CD14-positive monocyte (primary cell): Measurements from ENCODE around the gene PHB1. TPM values are rescaled to one million over a fixed set of nuclear protein-coding genes. Genes with fewer than 3 reads are reported as not detected.
A peak's percentile ranks its signal among the peaks of the same experiment; 100 is the strongest.

Experiments
- DNase-seq, 3 donors: peaks; one replicate each; pipeline ENCODE4 v3.0.0-alpha.2; 2011 to 2022
- H2AFZ ChIP-seq: 2 replicates; pipeline ENCODE4 v1.6.0; 2012; ENCODE audit warnings: mild to moderate bottlenecking, low read depth, low read length, inconsistent platforms; ENCODE audit not compliant: insufficient read depth, poor library complexity, severe bottlenecking
- H3K27ac ChIP-seq, 2 donors: 1 replicate in 1 of 2; 2 replicates in 1 of 2; pipeline ENCODE4 v1.5.1; 2012 to 2013; ENCODE audit warnings: low read length in 2 of 2, control low read depth in 1 of 2, inconsistent platforms in 1 of 2, low read depth in 1 of 2, mild to moderate bottlenecking in 1 of 2
- H3K27me3 ChIP-seq, 2 donors: one replicate each; pipeline versions ENCODE4 v1.6.0 to v1.6.1; 2011 to 2013; ENCODE audit warnings: low read length in 2 of 2; ENCODE audit not compliant: control insufficient read depth in 2 of 2, insufficient read depth in 2 of 2
- H3K36me3 ChIP-seq, 2 donors: replicated peaks in 1 of 2; 1 replicate in 1 of 2; 2 replicates in 1 of 2; pipeline versions ENCODE4 v1.5.1 to v1.6.1; 2012 to 2013; ENCODE audit warnings: low read length in 2 of 2, control low read depth in 1 of 2, inconsistent platforms in 1 of 2, mild to moderate bottlenecking in 1 of 2; ENCODE audit not compliant: insufficient read depth in 2 of 2, control insufficient read depth in 1 of 2
- H3K4me1 ChIP-seq, 2 donors: 1 replicate in 1 of 2; 2 replicates in 1 of 2; pipeline versions ENCODE4 v1.5.1 to v1.6.1; 2012 to 2013; ENCODE audit warnings: low read length in 2 of 2, control low read depth in 1 of 2, inconsistent platforms in 1 of 2, mild to moderate bottlenecking in 1 of 2, moderate library complexity in 1 of 2; ENCODE audit not compliant: insufficient read depth in 2 of 2, control insufficient read depth in 1 of 2
- H3K4me2 ChIP-seq: replicated peaks from 2 replicates; pipeline ENCODE3; 2012; ENCODE audit warnings: low read length, moderate library complexity, mild to moderate bottlenecking; ENCODE audit not compliant: poor library complexity, severe bottlenecking; ENCODE audit errors: extremely low read depth
- H3K4me3 ChIP-seq, 3 experiments: fragments of 200-600 bp in 1 of 3; sonication (generic) in 1 of 3; replicated peaks in 1 of 3; 1 replicate in 2 of 3; 2 replicates in 1 of 3; pipeline ENCODE4 v1.5.1; 2011 to 2013; ENCODE audit warnings: low read length in 3 of 3, mild to moderate bottlenecking in 3 of 3, control low read depth in 2 of 3, low read depth in 2 of 3, inconsistent platforms in 1 of 3, moderate library complexity in 1 of 3
- H3K79me2 ChIP-seq: 2 replicates; pipeline ENCODE4 v1.6.0; 2012; ENCODE audit warnings: mild to moderate bottlenecking, control low read depth, inconsistent platforms, low read length, moderate library complexity; ENCODE audit not compliant: insufficient read depth
- H3K9ac ChIP-seq: 2 replicates; pipeline ENCODE4 v1.6.0; 2017; ENCODE audit warnings: low read length, mild to moderate bottlenecking; ENCODE audit not compliant: insufficient read depth, poor library complexity, severe bottlenecking
- H3K9me3 ChIP-seq, 2 donors: replicated peaks in 1 of 2; 1 replicate in 1 of 2; 2 replicates in 1 of 2; pipeline versions ENCODE4 v1.5.1 to v1.6.1; 2012 to 2013; ENCODE audit warnings: low read length in 2 of 2, control low read depth in 1 of 2; ENCODE audit not compliant: control insufficient read depth in 1 of 2, insufficient read depth in 1 of 2
- H4K20me1 ChIP-seq: 2 replicates; pipeline ENCODE4 v1.6.0; 2012; ENCODE audit warnings: mild to moderate bottlenecking, low read length, control low read depth, moderate library complexity; ENCODE audit not compliant: insufficient read depth
- H3K27ac Mint-ChIP-seq, 7 donors: one replicate each; pipeline ENCODE4 v1.8.0; 2020; ENCODE audit warnings: mild to moderate bottlenecking in 7 of 7, mixed read lengths in 7 of 7, moderate library complexity in 6 of 7, inconsistent platforms in 2 of 7
- H3K27me3 Mint-ChIP-seq, 3 donors: one replicate each; pipeline ENCODE4 v1.8.0; 2021 to 2022; ENCODE audit warnings: low read depth in 3 of 3, mild to moderate bottlenecking in 3 of 3, mixed read lengths in 3 of 3, moderate library complexity in 3 of 3, inconsistent platforms in 1 of 3
- H3K36me3 Mint-ChIP-seq, 2 donors: one replicate each; pipeline ENCODE4 v1.8.0; 2020; ENCODE audit warnings: mixed read lengths in 2 of 2, inconsistent platforms in 1 of 2, mild to moderate bottlenecking in 1 of 2
- H3K4me1 Mint-ChIP-seq: one replicate; pipeline ENCODE4 v1.8.0; 2020; ENCODE audit warnings: mild to moderate bottlenecking, mixed read lengths
- H3K4me3 Mint-ChIP-seq, 2 donors: one replicate each; pipeline ENCODE4 v1.8.0; 2020; ENCODE audit warnings: mild to moderate bottlenecking in 2 of 2, mixed read lengths in 2 of 2, moderate library complexity in 1 of 2
- H3K9me3 Mint-ChIP-seq, 7 donors: one replicate each; pipeline ENCODE4 v1.8.0; 2020 to 2022; ENCODE audit warnings: mixed read lengths in 7 of 7, mild to moderate bottlenecking in 6 of 7, moderate library complexity in 6 of 7, inconsistent platforms in 2 of 7
- WGBS: methylation state at CpG from one replicate; pipeline ENCODE4 v1.1.5; 2013; ENCODE audit warnings: missing lambda C conversion rate; ENCODE audit not compliant: insufficient coverage; 5-methylcytosine and 5-hydroxymethylcytosine counted together
- intact Hi-C, 2 donors: fragments of 100-400 bp; cut with micrococcal nuclease; formaldehyde crosslinking; loops; one replicate each; pipeline versions ENCODE4 v1.15.0 to v1.15.1; 2023
- polyA plus RNA-seq, 3 donors: library from polyadenylated mRNA; depleted of rRNA in 1 of 3; unstranded in 2 of 3; stranded (reverse) in 1 of 3; fragments of 300-500 nt in 2 of 3; fragments of >200 nt in 1 of 3; fragmentation: Illumina TruSeq in 2 of 3; gene quantifications; 1 replicate in 2 of 3; 2 replicates in 1 of 3; pipeline ENCODE4 v1.2.3, GENCODE V29; 2012 to 2021
- TF ChIP-seq, protein P1 (sequence below): fragments of 200-600 bp; IDR thresholded peaks from one replicate; pipeline ENCODE4 v1.8.0; 2022; ENCODE audit warnings: antibody characterized with exemption, mild to moderate bottlenecking

Gene PHB1
- polyA plus RNA-seq, 3 donors, result 57.1 to 89.2 (median 83.9) TPM

DNA sequence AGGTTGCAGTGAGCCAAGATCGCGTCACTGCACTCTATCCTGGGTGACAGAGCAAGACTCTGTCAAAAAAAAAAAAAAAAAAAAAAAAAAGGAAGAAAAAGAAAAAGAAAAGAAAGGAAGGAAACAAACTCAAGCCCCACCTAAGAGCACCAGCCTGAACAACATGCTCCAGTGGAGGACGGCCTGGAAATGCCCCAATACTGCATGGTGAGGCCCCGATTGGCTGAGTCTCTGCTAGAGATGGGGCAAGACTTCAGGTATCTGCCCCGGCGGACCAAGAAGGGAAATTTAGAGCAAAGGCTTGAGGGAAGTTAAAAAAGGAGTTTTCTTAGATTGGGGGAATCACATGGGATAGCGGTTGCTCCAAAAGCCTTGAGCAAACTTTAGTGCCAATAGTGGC lies 42.3 kb downstream of the PHB1 start:
- WGBS, result no CpG with 5 or more reads among the region's 7 CpGs
- H3K4me1 Mint-ChIP-seq, result peaks cover 36% of the 10 kb centered on the region
- Histone ChIP-seq H3K27ac (no peak overlapping the region), H4K20me1 (no peaks in the 10 kb centered on the region), H3K4me3 (no peak overlapping the region), H3K4me2 (no peak overlapping the region), H3K27me3 (no peaks in the 10 kb centered on the region), H3K9ac (no peak overlapping the region), H3K4me1 (peaks cover 29 to 43% of the 10 kb centered on the region in 2 donors), H3K9me3 (no peaks in the 10 kb centered on the region), H3K36me3 (no peaks in the 10 kb centered on the region), H3K79me2 (no peaks in the 10 kb centered on the region), H2AFZ (no peak overlapping the region)
- TF ChIP-seq, protein P1, sequence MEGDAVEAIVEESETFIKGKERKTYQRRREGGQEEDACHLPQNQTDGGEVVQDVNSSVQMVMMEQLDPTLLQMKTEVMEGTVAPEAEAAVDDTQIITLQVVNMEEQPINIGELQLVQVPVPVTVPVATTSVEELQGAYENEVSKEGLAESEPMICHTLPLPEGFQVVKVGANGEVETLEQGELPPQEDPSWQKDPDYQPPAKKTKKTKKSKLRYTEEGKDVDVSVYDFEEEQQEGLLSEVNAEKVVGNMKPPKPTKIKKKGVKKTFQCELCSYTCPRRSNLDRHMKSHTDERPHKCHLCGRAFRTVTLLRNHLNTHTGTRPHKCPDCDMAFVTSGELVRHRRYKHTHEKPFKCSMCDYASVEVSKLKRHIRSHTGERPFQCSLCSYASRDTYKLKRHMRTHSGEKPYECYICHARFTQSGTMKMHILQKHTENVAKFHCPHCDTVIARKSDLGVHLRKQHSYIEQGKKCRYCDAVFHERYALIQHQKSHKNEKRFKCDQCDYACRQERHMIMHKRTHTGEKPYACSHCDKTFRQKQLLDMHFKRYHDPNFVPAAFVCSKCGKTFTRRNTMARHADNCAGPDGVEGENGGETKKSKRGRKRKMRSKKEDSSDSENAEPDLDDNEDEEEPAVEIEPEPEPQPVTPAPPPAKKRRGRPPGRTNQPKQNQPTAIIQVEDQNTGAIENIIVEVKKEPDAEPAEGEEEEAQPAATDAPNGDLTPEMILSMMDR, result no peak
- H3K27me3 Mint-ChIP-seq, result no peaks in the 10 kb centered on the region
- H3K36me3 Mint-ChIP-seq, result peaks cover 4 to 7% of the 10 kb centered on the region in 2 donors
- no peak overlapping the region for H3K4me3 Mint-ChIP-seq
- H3K27ac Mint-ChIP-seq, result peak overlapping the region in 2 of 7 donors; percentile 59 to 76
- intact Hi-C loops, result no loop called here
- no peak for DNase-seq
- no peaks in the 10 kb centered on the region for H3K9me3 Mint-ChIP-seq

DNA sequence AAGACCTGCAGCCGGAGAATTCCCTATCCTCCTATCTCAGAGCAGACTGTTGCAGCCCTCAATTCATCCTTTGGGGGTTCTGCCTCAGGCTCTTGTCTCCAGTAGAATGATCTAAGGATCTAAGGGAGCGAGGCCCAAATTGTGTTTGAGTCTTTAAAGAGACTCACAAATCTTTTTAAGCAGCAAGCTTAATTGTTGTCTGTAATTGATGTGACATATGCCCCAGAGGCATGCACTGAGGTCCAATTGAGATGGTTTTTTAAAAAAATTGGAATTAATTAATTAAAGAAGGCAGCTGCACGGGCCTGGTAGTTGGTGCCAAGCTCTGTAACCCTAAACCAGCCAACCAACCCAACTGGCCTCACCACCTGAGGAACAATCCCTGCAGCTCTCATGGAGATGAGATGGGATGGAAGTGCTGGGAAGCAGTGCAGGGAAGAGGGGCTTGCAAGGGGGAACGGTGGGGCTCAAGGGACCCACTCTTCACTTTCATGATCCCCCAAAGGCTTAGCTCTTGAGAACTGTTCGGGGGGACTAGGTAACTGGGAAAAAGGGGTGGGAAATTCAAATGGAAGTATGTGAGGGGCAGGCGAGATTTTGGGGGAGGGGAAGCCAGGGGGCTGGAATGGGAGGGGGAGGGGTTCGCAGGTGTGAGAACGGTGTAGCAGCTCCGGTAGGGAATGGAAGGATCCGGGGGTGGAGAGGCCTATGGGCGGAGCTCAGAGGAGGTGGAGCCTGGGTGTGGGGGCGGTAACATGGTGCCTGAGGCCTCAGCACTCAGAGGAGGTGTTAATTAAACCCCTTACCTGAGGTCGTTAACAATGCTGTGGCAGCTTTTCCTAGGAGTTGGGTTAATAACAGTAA lies 43.5 kb downstream of the PHB1 start:
- intact Hi-C loops, result no loop called here
- peaks cover 34% of the 10 kb centered on the region for H3K4me1 Mint-ChIP-seq
- H3K9me3 ChIP-seq, result no peaks in the 10 kb centered on the region
- 100% methylated on average over 5 of the region's 13 CpGs for WGBS
- H2AFZ ChIP-seq, result no peak overlapping the region
- peaks cover 0 to 2% (median 0%) of the 10 kb centered on the region in 3 donors for H3K27me3 Mint-ChIP-seq
- no peaks in the 10 kb centered on the region for H3K9me3 Mint-ChIP-seq
- TF ChIP-seq, protein P1, result no peak
- no peaks in the 10 kb centered on the region for H3K79me2 ChIP-seq
- no peaks in the 10 kb centered on the region for H3K27me3 ChIP-seq
- peak overlapping the region in 1 of 2 donors; percentile 47 for H3K27ac ChIP-seq
- DNase-seq, result no peak
- no peaks in the 10 kb centered on the region for H3K36me3 ChIP-seq
- peaks cover 29 to 43% of the 10 kb centered on the region in 2 donors for H3K4me1 ChIP-seq
- peak overlapping the region; percentile 32 for H3K4me2 ChIP-seq
- no peak overlapping the region for H3K9ac ChIP-seq
- H3K36me3 Mint-ChIP-seq, result peaks cover 5 to 7% of the 10 kb centered on the region in 2 donors
- peak overlapping the region in 1 of 2 donors; percentile 64 for H3K4me3 Mint-ChIP-seq
- peak overlapping the region in 1 of 3 experiments; percentile 35 for H3K4me3 ChIP-seq
- H3K27ac Mint-ChIP-seq, result peak overlapping the region in 1 of 7 donors; percentile 40
- H4K20me1 ChIP-seq, result no peaks in the 10 kb centered on the region
